Choroid plexus epithelial cell (primary cell): ENCODE results near the gene PTAFR.

Experiments
- DNase-seq: peaks from one replicate; pipeline ENCODE4 v3.0.0-alpha.2; 2010; ENCODE audit warnings: low read depth
- H3K4me3 ChIP-seq: 2 replicates; pipeline ENCODE4 v1.5.1; 2011; ENCODE audit warnings: low read depth, mild to moderate bottlenecking, control low read depth, low read length, moderate library complexity
- CTCF ChIP-seq: conservative IDR thresholded peaks from 2 replicates; pipeline ENCODE4 v1.5.1; 2011; ENCODE audit warnings: low read depth, mild to moderate bottlenecking, control low read depth, inconsistent platforms, low read length, moderate library complexity

The PTAFR gene

DNA sequence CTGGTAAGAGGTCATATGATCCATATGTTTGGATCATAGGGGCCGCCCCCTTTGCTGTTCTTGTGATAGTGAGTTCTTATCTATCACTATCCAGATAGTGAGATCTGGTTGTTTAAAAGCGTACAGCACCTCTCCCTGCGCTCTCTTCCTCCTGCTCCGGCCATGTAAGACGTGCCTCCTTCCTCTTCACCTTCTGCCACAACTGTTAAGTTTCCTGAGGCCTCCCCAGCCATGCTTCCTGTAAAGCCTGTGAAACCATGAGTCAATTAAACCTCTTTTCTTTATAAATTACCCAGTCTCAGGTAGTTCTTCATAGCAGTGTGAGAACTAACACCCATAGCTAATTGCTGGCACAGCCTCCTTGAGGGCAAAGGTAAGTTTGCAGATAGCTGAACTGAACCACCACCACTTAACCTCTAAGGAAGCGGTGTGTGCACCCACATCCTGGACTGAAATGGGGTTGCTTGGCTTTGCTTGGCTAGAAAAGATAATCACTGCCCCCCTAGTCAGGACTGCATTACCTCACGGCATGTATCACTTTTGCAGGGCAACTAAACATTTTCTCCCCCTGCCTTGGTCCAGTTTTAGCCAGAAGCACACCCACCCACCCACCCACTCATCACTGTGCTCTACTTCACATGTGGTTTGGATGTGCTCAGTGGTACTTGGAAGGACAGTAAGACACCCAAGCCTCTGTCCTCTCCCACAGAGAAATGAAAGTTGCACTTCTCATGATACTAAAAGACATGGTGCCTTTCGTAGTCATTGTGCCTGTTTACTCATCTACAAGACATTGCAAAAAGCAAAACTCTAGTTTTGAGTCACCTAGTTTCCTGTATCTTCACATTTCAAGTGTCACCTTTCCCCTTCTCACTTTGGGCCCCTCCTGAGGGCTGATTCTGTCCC, 23.1 kb upstream of the PTAFR start:
- TF ChIP-seq CTCF: no peak
- H3K4me3 ChIP-seq: no peak overlapping the region
- DNase-seq: no peak

GRCh38 chr1:28197682-28198415, 21.4 kb upstream of the PTAFR start:
- no peak overlapping the region for H3K4me3 ChIP-seq
- no peak for DNase-seq
- TF ChIP-seq CTCF: no peak

DNA sequence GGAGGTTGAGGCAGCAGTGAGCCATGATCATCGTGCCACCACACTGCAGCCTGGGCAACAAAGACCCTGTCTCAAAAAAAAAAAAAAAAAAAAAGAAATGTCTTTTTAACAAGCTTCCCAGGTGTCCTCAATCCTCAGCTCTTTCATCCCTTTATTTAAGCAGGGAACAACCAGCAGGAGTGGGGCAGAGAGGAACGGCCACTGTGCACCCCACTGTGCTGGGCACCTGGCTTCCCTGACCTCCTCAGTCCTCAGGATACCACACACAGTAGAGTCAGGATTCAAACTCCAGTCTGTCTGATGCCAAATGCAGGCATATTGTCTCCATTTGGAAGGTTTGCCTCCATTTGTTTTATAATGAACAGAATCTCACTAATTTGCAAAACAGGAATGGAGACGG, 19.8 kb upstream of the PTAFR start:
- H3K4me3 ChIP-seq: no peak overlapping the region
- no peak for TF ChIP-seq CTCF
- DNase-seq: no peak

DNA sequence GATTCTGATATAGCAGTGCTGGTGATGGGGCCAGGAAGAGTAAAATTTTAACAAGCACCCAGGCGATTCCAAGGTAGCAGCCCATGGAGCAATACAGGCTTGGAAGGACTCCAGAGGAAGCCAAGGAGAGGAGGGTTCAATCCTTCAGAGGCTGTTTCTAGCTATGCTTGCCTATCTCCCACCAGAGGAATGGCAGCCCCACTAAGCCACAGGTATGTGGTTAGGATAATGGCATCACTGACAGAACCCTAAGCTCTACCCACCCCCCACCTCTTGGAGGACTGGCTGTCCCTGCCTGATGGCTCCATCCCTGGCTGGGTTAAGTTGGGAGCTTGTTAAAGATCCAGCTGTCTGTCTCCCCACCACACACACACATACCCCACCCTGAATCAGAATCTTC, 19.3 kb upstream of the PTAFR start:
- DNase-seq: no peak
- H3K4me3 ChIP-seq: no peak overlapping the region
- no peak for TF ChIP-seq CTCF

DNA sequence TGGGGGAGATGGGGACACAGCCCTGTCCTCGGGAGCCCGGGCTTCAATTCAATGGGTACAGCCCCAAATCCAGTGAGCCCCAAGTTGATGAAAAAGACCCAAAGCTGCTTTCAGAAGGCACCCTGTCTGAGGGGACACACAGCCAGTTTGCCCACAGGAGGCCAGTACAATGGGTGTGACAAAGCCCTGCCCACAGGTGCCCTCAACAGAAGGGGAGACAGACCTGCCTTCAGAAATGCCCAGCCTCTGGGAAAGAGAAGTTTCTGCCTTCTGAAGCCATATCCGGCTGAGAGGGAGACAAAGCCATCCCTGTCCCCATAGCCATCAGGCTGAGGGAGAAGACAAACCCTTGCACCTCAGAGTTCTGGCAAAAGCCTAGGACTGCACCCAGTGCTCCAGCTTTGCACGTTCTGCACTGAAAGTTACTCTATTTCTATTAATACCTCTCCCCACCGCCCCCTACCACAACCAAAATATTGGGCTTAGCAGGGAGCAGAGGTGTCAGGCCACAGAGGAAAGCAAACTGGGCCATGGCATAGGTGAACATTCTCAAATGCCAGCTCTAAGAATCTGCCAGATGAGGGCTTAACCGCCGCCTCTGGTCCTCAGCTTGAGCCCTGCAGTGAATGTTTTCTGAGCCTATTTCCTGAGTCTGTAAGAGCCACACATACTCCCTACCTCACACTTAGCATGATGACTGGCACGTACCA, 18.0 kb upstream of the PTAFR start:
- no peak overlapping the region for H3K4me3 ChIP-seq
- TF ChIP-seq CTCF: no peak
- DNase-seq: no peak

- no peak for TF ChIP-seq CTCF
- no peak for DNase-seq
- no peak overlapping the region for H3K4me3 ChIP-seq
Measured at GRCh38 chr1:28193701-28194161, 17.2 kb upstream of the PTAFR start.
